Glutamatergic neuron (in vitro differentiated cells): ENCODE results near the gene CAPN7. TPM values are rescaled to one million over a fixed set of nuclear protein-coding genes. Genes with fewer than 3 reads are reported as not detected.
A peak's percentile ranks its signal among the peaks of the same experiment; 100 is the strongest.

Source experiments
- DNase-seq: peaks from one replicate; pipeline ENCODE4 v3.0.0; 2022
- H3K27ac Mint-ChIP-seq: one replicate; pipeline ENCODE4 v1.8.0; 2020; ENCODE audit warnings: mild to moderate bottlenecking, mixed read lengths, inconsistent platforms; ENCODE audit not compliant: unreplicated experiment
- H3K27me3 Mint-ChIP-seq: one replicate; pipeline ENCODE4 v1.8.0; 2020; ENCODE audit warnings: mild to moderate bottlenecking, moderate library complexity, mixed read lengths, inconsistent platforms; ENCODE audit not compliant: unreplicated experiment
- H3K36me3 Mint-ChIP-seq: one replicate; pipeline ENCODE4 v1.8.0; 2020; ENCODE audit warnings: mild to moderate bottlenecking, mixed read lengths, inconsistent platforms; ENCODE audit not compliant: unreplicated experiment
- H3K4me1 Mint-ChIP-seq: one replicate; pipeline ENCODE4 v1.8.0; 2020; ENCODE audit warnings: mild to moderate bottlenecking, low read depth, mixed read lengths, inconsistent platforms; ENCODE audit not compliant: unreplicated experiment
- H3K4me3 Mint-ChIP-seq: one replicate; pipeline ENCODE4 v1.8.0; 2020; ENCODE audit warnings: mild to moderate bottlenecking, mixed read lengths, inconsistent platforms; ENCODE audit not compliant: unreplicated experiment
- H3K9me3 Mint-ChIP-seq: one replicate; pipeline ENCODE4 v1.8.0; 2020; ENCODE audit warnings: mild to moderate bottlenecking, moderate library complexity, mixed read lengths, inconsistent platforms; ENCODE audit not compliant: unreplicated experiment
- total RNA-seq: library from RNA; stranded (reverse); fragmentation: NEBNext Ultra II Directional; extraction: Animal tissue kit (Norgen Biotek cat#: 25700); gene quantifications from one replicate; pipeline ENCODE4 v1.2.1, GENCODE V29; 2021; ENCODE audit not compliant: unreplicated experiment
- TF ChIP-seq, protein P1 (sequence below): fragments of 200-600 bp; sonication (generic); IDR thresholded peaks from one replicate; pipeline ENCODE4 v1.5.0; 2021; ENCODE audit not compliant: partially characterized antibody, unreplicated experiment

CAPN7 gene
- total RNA-seq, 1 donor from 2014 or later = 30.2 TPM

GRCh38 chr3:15221574-15222217 is 15.7 kb downstream of the CAPN7 start:
- Mint-ChIP-seq H3K4me3 (no peak overlapping the region), H3K36me3 (peaks cover 4% of the 10 kb centered on the region), H3K27ac (no peak overlapping the region), H3K27me3 (no peaks in the 10 kb centered on the region), H3K4me1 (peaks cover 6% of the 10 kb centered on the region), H3K9me3 (no peaks in the 10 kb centered on the region)
- no peak for DNase-seq
- TF ChIP-seq, protein P1, sequence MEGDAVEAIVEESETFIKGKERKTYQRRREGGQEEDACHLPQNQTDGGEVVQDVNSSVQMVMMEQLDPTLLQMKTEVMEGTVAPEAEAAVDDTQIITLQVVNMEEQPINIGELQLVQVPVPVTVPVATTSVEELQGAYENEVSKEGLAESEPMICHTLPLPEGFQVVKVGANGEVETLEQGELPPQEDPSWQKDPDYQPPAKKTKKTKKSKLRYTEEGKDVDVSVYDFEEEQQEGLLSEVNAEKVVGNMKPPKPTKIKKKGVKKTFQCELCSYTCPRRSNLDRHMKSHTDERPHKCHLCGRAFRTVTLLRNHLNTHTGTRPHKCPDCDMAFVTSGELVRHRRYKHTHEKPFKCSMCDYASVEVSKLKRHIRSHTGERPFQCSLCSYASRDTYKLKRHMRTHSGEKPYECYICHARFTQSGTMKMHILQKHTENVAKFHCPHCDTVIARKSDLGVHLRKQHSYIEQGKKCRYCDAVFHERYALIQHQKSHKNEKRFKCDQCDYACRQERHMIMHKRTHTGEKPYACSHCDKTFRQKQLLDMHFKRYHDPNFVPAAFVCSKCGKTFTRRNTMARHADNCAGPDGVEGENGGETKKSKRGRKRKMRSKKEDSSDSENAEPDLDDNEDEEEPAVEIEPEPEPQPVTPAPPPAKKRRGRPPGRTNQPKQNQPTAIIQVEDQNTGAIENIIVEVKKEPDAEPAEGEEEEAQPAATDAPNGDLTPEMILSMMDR = no peak

GRCh38 chr3:15223685-15224572 is 17.9 kb downstream of the CAPN7 start:
- Mint-ChIP-seq H3K4me1 (peaks cover 6% of the 10 kb centered on the region), H3K27ac (no peak overlapping the region), H3K27me3 (peaks cover 1% of the 10 kb centered on the region), H3K4me3 (no peak overlapping the region), H3K36me3 (peaks cover 4% of the 10 kb centered on the region), H3K9me3 (no peaks in the 10 kb centered on the region)
- no peak for DNase-seq
- TF ChIP-seq, protein P1 = no peak

DNA sequence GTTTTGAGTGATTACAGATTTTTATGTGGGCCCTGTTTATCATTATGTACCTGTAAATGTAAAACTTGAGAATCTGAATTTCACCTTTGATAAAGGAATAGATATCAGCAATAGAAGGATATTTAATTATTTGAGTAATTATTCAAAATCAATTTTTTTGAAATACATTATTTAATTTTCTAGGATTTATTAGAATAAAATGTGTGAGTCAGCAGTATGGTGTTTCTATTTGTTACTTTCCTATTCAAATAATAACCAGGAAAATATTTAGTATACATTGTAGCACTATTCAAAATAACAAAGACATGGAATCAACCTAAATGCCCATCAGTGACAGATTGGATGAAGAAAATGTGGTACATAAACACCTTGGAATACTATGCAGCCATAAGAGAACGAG is 22.1 kb downstream of the CAPN7 start:
- no peaks in the 10 kb centered on the region for H3K4me1 Mint-ChIP-seq
- no peak for DNase-seq
- no peaks in the 10 kb centered on the region for H3K9me3 Mint-ChIP-seq
- H3K27ac Mint-ChIP-seq = no peak overlapping the region
- no peak overlapping the region for H3K4me3 Mint-ChIP-seq
- H3K27me3 Mint-ChIP-seq = peaks cover 1% of the 10 kb centered on the region
- TF ChIP-seq, protein P1 = no peak
- no peaks in the 10 kb centered on the region for H3K36me3 Mint-ChIP-seq

DNA sequence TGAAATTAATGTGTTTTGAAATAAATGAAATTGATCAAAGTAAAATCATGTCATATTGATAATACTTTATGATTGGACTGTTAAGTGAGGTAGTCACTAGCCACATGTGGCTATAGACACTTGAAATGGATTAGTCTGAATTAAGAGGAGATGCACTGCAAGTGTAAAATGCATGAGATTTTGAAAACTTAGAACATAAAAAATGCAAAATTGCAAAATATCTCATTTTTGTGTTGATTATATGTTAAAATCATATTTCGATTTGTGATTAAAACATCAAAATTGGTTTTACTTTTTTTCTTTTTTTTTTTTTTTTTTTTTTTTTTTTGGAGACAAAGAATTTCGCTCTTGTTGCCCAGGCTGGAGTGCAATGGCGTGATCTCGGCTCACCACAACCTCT is 23.2 kb downstream of the CAPN7 start:
- H3K4me1 Mint-ChIP-seq = no peaks in the 10 kb centered on the region
- no peak overlapping the region for H3K4me3 Mint-ChIP-seq
- peaks cover 1% of the 10 kb centered on the region for H3K27me3 Mint-ChIP-seq
- no peaks in the 10 kb centered on the region for H3K9me3 Mint-ChIP-seq
- no peak overlapping the region for H3K27ac Mint-ChIP-seq
- no peaks in the 10 kb centered on the region for H3K36me3 Mint-ChIP-seq
- TF ChIP-seq, protein P1 = no peak
- DNase-seq = no peak

GRCh38 chr3:15241341-15241740 is 35.3 kb downstream of the CAPN7 start:
- Mint-ChIP-seq H3K36me3 (no peaks in the 10 kb centered on the region), H3K27me3 (no peaks in the 10 kb centered on the region), H3K27ac (no peak overlapping the region), H3K4me3 (no peak overlapping the region), H3K4me1 (no peaks in the 10 kb centered on the region), H3K9me3 (no peaks in the 10 kb centered on the region)
- peak; percentile 60 for DNase-seq
- TF ChIP-seq, protein P1 = peak; percentile 26
